Esophagus muscularis mucosa (tissue), 4 donors: ENCODE measurements around the gene TOX4. TPM values are rescaled to one million over a fixed set of nuclear protein-coding genes. Genes with fewer than 3 reads are reported as not detected.
A peak's percentile ranks its signal among the peaks of the same experiment; 100 is the strongest.
"Not testable (repeated sequence)": the region's sequence is repeated elsewhere in the genome, so short reads cannot be mapped to it uniquely, and the experiment has no call there.

Experiments
- DNase-seq: peaks from one replicate; pipeline ENCODE4 v3.0.0-alpha.2; 2017; ENCODE audit errors: extremely low spot score
- H3K27ac ChIP-seq, 4 donors: fragments of 200-600 bp; sonication (generic); replicated peaks in 1 of 4; 1 replicate in 3 of 4; 2 replicates in 1 of 4; pipeline ENCODE4 v1.5.1; 2016 to 2019; ENCODE audit warnings: mild to moderate bottlenecking in 1 of 4
- H3K27me3 ChIP-seq, 4 donors: fragments of 200-600 bp; sonication (generic); one replicate each; pipeline versions ENCODE4 v1.5.1 to v1.6.0; 2016 to 2019
- H3K36me3 ChIP-seq, 4 donors: fragments of 200-600 bp; sonication (generic); one replicate each; pipeline ENCODE4 v1.5.1; 2016 to 2019
- H3K4me1 ChIP-seq, 4 donors: fragments of 200-600 bp; sonication (generic); one replicate each; pipeline ENCODE4 v1.5.1; 2016 to 2019
- H3K4me3 ChIP-seq, 4 donors: fragments of 200-600 bp; sonication (generic); 1 replicate in 2 of 4; 2 replicates in 2 of 4; pipeline ENCODE4 v1.5.1; 2016 to 2019; ENCODE audit warnings: mild to moderate bottlenecking in 4 of 4, moderate library complexity in 1 of 4
- H3K9me3 ChIP-seq, 4 donors: fragments of 200-600 bp; sonication (generic); 1 replicate in 3 of 4; 2 replicates in 1 of 4; pipeline ENCODE4 v1.5.1; 2016 to 2019
- EP300 ChIP-seq: sonication (generic); formaldehyde crosslinking; IDR thresholded peaks from one replicate; pipeline ENCODE4 v1.6.1; 2017; ENCODE audit warnings: antibody characterized with exemption
- POLR2A ChIP-seq: fragments of 450-650 bp; IDR thresholded peaks from one replicate; pipeline ENCODE4 v1.6.1; 2017; ENCODE audit warnings: antibody characterized with exemption, moderate library complexity, mild to moderate bottlenecking, low read depth
- POLR2AphosphoS5 ChIP-seq, 2 donors: sonication (generic); formaldehyde crosslinking; IDR thresholded peaks; one replicate each; pipeline ENCODE4 v1.6.1; 2017; ENCODE audit warnings: antibody characterized with exemption in 2 of 2
- WGBS: methylation state at CpG from one replicate; pipeline ENCODE4 v1.1.5; 2018; 5-methylcytosine and 5-hydroxymethylcytosine counted together
- intact Hi-C: fragments of 100-400 bp; cut with DNase I; formaldehyde crosslinking; loops from one replicate; pipeline ENCODE4 v1.15.1; 2023
- total RNA-seq, 4 donors: library from RNA; depleted of rRNA; stranded (reverse); fragments of >200 nt; gene quantifications; one replicate each; pipeline versions ENCODE4 v1.1.0 to v1.2.1, GENCODE V29; 2016
- TF ChIP-seq, protein P1 (sequence below), 3 experiments: fragments of 200-600 bp in 2 of 3; fragments of 450-650 bp in 1 of 3; sonication (generic) in 2 of 3; IDR thresholded peaks; one replicate each; pipeline ENCODE4 v1.5.1; 2017 to 2019; ENCODE audit warnings: antibody characterized with exemption in 3 of 3, mild to moderate bottlenecking in 2 of 3, moderate library complexity in 1 of 3

TOX4 gene
- total RNA-seq, 4 donors from 2014 or later: 42.6 to 81.2 (median 49.1) TPM

DNA sequence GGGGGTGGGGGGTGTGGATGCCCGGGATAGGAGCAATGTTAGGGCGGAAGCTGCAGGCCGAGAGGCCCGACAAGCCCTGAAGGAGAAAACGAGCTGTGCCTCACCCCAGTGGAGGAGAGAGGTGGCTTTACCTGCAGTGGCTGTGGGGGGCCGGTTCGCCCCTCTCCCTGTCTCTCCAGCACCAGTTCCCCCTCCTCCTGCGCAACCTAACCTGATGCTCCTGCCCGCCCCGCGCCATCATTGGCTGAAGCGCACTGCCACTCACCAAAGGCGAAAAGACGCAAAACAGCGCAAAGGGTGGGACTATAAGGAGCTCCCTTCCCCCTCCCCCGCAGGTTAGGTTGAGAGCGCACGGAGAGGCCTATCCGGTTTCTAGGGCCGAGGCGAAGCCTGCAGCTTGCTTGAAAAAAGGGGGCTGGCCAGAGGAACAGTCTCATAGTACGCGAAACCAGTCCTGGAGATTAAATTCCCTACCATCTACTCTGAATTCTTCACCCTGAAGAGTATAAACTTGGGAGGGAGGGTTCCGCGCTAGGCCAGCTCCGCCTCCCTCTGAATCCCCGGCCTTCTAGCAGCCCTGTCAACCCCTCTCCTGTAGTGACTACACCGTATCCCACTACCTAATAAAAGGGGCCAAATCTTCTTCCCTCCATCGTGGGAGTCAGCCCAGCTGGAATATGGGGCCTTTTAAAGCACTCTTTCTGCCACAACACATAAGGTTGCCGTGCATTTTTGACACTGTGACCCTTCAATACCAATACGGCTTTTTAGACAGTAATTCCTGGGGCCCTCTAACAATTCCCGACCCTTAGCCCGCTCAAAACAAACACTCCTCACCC, 39.7 kb upstream of the TOX4 start:
- Histone ChIP-seq H3K4me3 (peak overlapping the region; percentile 86 to 95 (median 88)), H3K4me1 (peaks cover 12 to 33% (median 27%) of the 10 kb centered on the region in 4 donors), H3K27me3 (no peaks in the 10 kb centered on the region), H3K27ac (peak overlapping the region; percentile 84 to 90 (median 88)), H3K9me3 (no peaks in the 10 kb centered on the region), H3K36me3 (no peaks in the 10 kb centered on the region)
- TF ChIP-seq, protein P1, sequence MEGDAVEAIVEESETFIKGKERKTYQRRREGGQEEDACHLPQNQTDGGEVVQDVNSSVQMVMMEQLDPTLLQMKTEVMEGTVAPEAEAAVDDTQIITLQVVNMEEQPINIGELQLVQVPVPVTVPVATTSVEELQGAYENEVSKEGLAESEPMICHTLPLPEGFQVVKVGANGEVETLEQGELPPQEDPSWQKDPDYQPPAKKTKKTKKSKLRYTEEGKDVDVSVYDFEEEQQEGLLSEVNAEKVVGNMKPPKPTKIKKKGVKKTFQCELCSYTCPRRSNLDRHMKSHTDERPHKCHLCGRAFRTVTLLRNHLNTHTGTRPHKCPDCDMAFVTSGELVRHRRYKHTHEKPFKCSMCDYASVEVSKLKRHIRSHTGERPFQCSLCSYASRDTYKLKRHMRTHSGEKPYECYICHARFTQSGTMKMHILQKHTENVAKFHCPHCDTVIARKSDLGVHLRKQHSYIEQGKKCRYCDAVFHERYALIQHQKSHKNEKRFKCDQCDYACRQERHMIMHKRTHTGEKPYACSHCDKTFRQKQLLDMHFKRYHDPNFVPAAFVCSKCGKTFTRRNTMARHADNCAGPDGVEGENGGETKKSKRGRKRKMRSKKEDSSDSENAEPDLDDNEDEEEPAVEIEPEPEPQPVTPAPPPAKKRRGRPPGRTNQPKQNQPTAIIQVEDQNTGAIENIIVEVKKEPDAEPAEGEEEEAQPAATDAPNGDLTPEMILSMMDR (IDR thresholded peaks at IDR 0.05): no peak
- TF ChIP-seq EP300 (no peak), POLR2AphosphoS5 (IDR thresholded peaks at IDR 0.05) (peak; percentile 90)
- WGBS: 6% methylated on average over 24 of the region's 33 CpGs
- peak; percentile 99 for DNase-seq
- intact Hi-C loops: loop anchor here (2.0 kb wide), 1 partner anchor 18 kb away; no protein-coding TSS in a partner anchor

DNA sequence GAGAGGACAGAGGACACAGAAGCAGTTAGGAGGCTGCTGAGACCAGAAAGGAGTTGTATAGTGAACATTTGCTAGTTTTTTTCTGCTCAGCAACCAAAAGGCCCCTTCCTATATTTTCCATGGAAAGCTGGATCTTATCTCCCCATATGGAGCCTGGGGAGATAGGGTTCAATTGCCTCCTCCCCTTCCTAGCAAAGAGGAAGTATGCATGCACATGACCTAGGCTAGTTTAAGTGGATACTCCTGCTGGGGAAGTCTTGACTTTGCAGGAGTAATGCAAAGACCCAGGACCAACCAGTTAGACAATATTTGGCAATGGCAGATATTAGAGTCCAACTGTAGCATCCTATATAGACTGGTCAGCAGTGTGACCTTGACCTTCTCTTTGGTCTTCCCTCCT, 36.1 kb upstream of the TOX4 start:
- no peak overlapping the region for H3K4me3 ChIP-seq
- TF ChIP-seq, protein P1 (IDR thresholded peaks at IDR 0.05): no peak
- no peak for TF ChIP-seq EP300
- no peak for TF ChIP-seq POLR2A
- no peak for TF ChIP-seq POLR2AphosphoS5 (IDR thresholded peaks at IDR 0.05)

DNA sequence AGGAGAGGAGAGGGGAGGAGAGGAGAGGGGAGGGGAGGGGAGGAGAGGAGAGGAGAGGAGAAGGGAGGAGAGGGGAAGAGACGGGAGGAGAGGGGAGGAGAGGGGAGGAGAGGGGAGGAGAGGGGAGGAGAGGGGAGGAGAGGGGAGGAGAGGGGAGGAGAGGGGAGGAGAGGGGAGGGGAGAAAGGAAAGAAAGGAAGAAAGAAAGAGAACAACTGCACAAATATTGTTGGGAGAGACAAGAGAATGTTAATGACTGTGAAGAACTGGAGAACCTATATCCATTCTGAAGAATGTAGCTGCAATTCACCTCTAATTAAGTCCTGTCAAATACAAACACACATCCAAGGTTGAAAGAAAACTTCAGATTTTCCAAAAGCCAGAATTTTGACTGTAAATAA, 34.3 kb upstream of the TOX4 start:
- not testable (repeated sequence) for H3K27me3 ChIP-seq

More for the DNA sequence above, 36.1 kb upstream of the TOX4 start:
- Histone ChIP-seq H3K4me1 (peaks cover 9 to 21% (median 16%) of the 10 kb centered on the region in 4 donors), H3K36me3 (no peaks in the 10 kb centered on the region), H3K27me3 (no peaks in the 10 kb centered on the region), H3K27ac (no peak overlapping the region), H3K9me3 (no peaks in the 10 kb centered on the region)
- intact Hi-C loops: no loop called here
- no peak for DNase-seq

GRCh38 chr14:21449899-21450216, 27.1 kb upstream of the TOX4 start:
- intact Hi-C loops: no loop called here
- peaks cover 18 to 41% (median 32%) of the 10 kb centered on the region in 4 donors for H3K4me1 ChIP-seq
- no peaks in the 10 kb centered on the region for H3K9me3 ChIP-seq
- no peak for TF ChIP-seq EP300
- TF ChIP-seq POLR2AphosphoS5 (IDR thresholded peaks at IDR 0.05): no peak
- TF ChIP-seq POLR2A: no peak
- TF ChIP-seq, protein P1 (IDR thresholded peaks at IDR 0.05): no peak
- H3K27me3 ChIP-seq: no peaks in the 10 kb centered on the region
- DNase-seq: no peak
- H3K4me3 ChIP-seq: no peak overlapping the region
- 87% methylated on average over 1 of the region's 1 CpG for WGBS
- H3K36me3 ChIP-seq: peaks cover 0 to 13% (median 6%) of the 10 kb centered on the region in 4 donors
- H3K27ac ChIP-seq: no peak overlapping the region

More for the DNA sequence above, 34.3 kb upstream of the TOX4 start:
- H3K36me3 ChIP-seq, H3K27ac ChIP-seq, DNase-seq, intact Hi-C loops, H3K9me3 ChIP-seq, H3K4me3 ChIP-seq: not testable (repeated sequence)
- 68% methylated on average over 1 of the region's 1 CpG for WGBS
- peaks cover 2 to 10% (median 5%) of the 10 kb centered on the region in 4 donors for H3K4me1 ChIP-seq

DNA sequence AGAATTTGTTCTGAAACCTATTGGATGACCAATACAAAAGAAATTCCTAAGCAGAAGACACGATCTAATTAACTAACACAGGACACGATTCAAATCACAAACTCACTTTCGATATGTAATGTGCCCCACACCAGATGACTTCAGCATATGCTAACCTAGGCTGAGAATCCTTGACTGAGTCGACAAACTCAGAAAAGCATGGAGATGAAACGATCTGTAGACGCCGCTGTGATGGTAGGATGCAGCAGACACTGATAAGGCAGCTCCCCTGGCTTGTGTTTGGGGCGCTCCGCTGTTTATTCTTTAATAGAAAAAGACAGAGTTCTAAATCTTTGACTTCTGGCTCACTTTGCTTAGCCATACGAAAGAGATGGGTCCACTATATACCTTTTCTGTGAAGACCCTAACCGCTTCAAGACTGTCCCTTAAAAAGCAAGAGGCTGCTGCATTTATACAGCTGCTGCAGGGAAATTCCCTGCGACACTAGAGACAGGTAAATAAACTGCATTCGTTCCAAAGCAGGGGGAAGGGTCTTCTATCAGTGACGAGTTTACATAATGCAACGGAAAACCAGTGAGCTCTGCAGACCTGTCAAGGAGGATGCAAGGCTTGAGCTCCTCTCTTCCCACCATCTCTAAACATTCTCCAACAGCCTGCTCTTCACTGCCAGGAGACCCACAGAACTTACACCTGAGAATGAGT, 22.0 kb upstream of the TOX4 start:
- Histone ChIP-seq H3K27me3 (no peaks in the 10 kb centered on the region), H3K9me3 (no peaks in the 10 kb centered on the region), H3K36me3 (peaks cover 0 to 25% (median 10%) of the 10 kb centered on the region in 4 donors), H3K4me3 (peak overlapping the region; percentile 68 to 97 (median 76)), H3K27ac (peak overlapping the region; percentile 88 to 94 (median 92)), H3K4me1 (peaks cover 24 to 51% (median 39%) of the 10 kb centered on the region in 4 donors)
- intact Hi-C loops: loop anchor here (2.0 kb wide), 1 partner anchor 18 kb away; no protein-coding TSS in a partner anchor
- 34% methylated on average over 15 of the region's 15 CpGs for WGBS
- DNase-seq: no peak
- TF ChIP-seq POLR2A: no peak
- TF ChIP-seq EP300: no peak
- TF ChIP-seq, protein P1 (IDR thresholded peaks at IDR 0.05): no peak
- TF ChIP-seq POLR2AphosphoS5 (IDR thresholded peaks at IDR 0.05): no peak
